GM23338 (cell line): ENCODE results near the gene RAB11A.

Source experiments
- CTCF ChIP-seq, 2 experiments: fragments of 200-600 bp in 1 of 2; sonication (generic) in 1 of 2; conservative IDR thresholded peaks; 2 replicates each; pipeline versions ENCODE4 v1.5.1 to v1.6.1; 2016 to 2017; ENCODE audit warnings: antibody characterized with exemption in 2 of 2, low read depth in 2 of 2, mild to moderate bottlenecking in 2 of 2, moderate library complexity in 1 of 2
- EZH2 ChIP-seq: fragments of 200-600 bp; sonication (generic); IDR thresholded peaks from one replicate; pipeline ENCODE4 v1.8.0; 2017; ENCODE audit warnings: antibody characterized with exemption, mild to moderate bottlenecking, low read depth; ENCODE audit not compliant: unreplicated experiment
- EZH2phosphoT487 ChIP-seq: fragments of 200-600 bp; sonication (generic); IDR thresholded peaks from one replicate; pipeline ENCODE4 v1.8.1; 2018; ENCODE audit warnings: antibody characterized with exemption; ENCODE audit not compliant: unreplicated experiment
- JUNB ChIP-seq: IDR thresholded peaks from one replicate; pipeline ENCODE4 v1.6.1; 2016; ENCODE audit warnings: antibody characterized with exemption; ENCODE audit not compliant: unreplicated experiment
- NANOG ChIP-seq: IDR thresholded peaks from 2 replicates; pipeline ENCODE4 v1.6.1; 2016; ENCODE audit warnings: antibody characterized with exemption, borderline replicate concordance
- POLR2AphosphoS5 ChIP-seq: IDR thresholded peaks from 2 replicates; pipeline ENCODE4 v1.6.1; 2016; ENCODE audit warnings: antibody characterized with exemption, low read depth
- REST ChIP-seq: IDR thresholded peaks from one replicate; pipeline ENCODE4 v1.6.1; 2018; ENCODE audit warnings: antibody characterized with exemption; ENCODE audit not compliant: unreplicated experiment
- ZNF114 ChIP-seq: fragments of 250-450 bp; sonication (Bioruptor Pico); IDR thresholded peaks from 2 replicates; pipeline ENCODE4 v1.5.0; 2020; ENCODE audit warnings: mild to moderate bottlenecking, moderate library complexity
- TF ChIP-seq, protein P1 (sequence below): IDR thresholded peaks from 2 replicates; pipeline ENCODE4 v1.6.1; 2016; ENCODE audit warnings: antibody characterized with exemption

DNA sequence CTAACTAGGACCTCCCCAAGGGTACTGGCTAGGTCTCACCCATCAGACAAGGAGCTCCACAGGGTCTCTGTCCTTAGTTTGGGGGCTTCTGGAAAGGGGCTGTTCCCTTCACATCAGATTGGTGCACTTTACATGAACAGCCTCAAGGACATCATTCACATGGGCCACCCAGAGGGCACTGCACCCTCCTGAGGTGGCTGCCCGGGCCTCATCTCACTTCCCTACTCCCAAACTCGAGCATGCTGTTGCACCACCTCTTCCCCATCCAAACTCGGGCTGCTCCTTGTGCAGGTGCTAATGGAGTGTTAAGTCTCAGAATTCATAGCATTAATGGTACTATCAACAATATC is 48.1 kb downstream of the RAB11A start:
- TF ChIP-seq CTCF (conservative IDR thresholded peaks at IDR 0.05; ENCODE audit: low read depth in 2 of 2) (no peak), POLR2AphosphoS5 (no peak), EZH2 (no peak), ZNF114 (CRISPR knock-in tag) (no peak), EZH2phosphoT487 (no peak), JUNB (no peak), REST (no peak), NANOG (no peak)
- TF ChIP-seq, protein P1, sequence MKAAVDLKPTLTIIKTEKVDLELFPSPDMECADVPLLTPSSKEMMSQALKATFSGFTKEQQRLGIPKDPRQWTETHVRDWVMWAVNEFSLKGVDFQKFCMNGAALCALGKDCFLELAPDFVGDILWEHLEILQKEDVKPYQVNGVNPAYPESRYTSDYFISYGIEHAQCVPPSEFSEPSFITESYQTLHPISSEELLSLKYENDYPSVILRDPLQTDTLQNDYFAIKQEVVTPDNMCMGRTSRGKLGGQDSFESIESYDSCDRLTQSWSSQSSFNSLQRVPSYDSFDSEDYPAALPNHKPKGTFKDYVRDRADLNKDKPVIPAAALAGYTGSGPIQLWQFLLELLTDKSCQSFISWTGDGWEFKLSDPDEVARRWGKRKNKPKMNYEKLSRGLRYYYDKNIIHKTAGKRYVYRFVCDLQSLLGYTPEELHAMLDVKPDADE, result no peak
